GM21786 (cell line): Measurements from ENCODE around the gene DACH1.

ENCODE experiments used
- ATAC-seq: cut with Tn5 transposase; IDR thresholded peaks from one replicate; pipeline ENCODE4 v1.9.1; 2021; ENCODE audit not compliant: unreplicated experiment

The DACH1 gene

DNA sequence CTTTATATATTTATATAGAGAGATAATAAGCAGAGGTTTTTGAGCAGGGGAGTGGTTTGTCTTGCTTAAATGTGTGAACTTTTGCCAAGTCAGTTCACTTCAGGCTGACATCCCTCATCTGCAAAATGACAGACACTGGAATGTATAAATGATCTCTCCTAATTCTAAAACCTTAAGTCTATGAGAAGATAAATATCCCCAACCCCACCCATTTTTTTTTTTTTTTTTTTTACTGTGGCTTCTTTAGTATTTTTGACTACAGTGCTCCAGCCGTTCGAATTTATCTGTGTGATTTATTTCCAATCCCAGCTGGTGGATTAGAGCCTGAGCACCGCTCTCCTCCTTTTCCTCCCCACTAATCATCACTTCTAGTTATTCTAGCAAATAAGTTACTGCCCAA, 234.8 kb downstream of the DACH1 start:
- ATAC-seq: no peak

DNA sequence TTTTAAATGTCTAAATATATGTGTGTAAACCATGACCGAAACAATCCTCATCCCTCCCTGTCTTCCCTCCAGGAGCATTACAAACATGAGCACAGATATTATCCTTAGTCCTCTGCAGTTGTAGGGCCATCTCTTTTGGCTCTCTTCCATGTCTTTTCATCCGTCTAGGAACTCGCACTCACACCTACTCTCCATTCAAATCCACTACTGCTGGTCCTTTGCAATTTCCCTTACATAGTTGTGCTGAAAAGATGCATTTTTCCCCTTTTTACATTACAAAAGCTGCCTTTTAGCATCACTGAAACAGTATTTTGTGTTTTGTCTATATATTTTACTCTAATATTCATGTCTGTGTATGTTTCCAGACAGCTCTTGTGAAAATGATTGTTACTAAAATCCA, 237.8 kb downstream of the DACH1 start:
- ATAC-seq: no peak

DNA sequence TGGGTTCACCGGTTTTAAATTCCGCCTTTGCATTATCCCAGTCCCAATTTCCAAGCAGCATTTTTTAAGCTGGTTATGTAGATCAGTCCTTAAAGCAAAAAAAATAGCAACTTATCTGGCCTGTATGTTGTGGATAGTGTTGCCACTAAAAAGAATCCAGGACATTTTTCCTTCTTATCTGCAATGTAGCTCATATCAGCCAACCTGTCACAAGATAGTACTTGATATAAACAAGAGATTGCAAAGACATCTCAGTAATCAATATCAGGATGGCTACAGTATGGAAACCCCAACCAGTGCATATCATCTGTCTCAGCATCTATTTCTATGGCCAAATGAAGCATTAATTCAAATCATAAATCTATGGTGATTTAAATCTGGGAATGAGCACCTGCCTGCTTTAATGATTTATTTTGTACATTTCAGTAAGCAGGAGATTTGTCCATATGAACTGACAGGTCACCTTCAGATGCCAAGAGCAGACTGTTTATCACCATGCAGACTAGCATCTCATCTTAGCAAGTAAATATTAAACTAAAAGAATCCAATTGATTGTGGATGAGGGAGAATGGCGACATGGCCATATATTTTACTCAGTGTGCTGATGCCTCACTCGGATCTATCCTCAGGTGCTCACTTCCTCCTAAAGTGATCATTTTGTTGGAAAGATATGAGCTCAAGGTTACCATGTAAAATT, 240.4 kb downstream of the DACH1 start:
- ATAC-seq: no peak

GRCh38 chr13:71625694-71626093, 241.3 kb downstream of the DACH1 start:
- ATAC-seq: no peak

- no peak for ATAC-seq
Observed at GRCh38 chr13:71624653-71625600, 242.1 kb downstream of the DACH1 start.

- ATAC-seq: no peak
Observed at GRCh38 chr13:71621174-71622124, 245.6 kb downstream of the DACH1 start.

- no peak for ATAC-seq
Observed at GRCh38 chr13:71619096-71619495, 247.9 kb downstream of the DACH1 start.

DNA sequence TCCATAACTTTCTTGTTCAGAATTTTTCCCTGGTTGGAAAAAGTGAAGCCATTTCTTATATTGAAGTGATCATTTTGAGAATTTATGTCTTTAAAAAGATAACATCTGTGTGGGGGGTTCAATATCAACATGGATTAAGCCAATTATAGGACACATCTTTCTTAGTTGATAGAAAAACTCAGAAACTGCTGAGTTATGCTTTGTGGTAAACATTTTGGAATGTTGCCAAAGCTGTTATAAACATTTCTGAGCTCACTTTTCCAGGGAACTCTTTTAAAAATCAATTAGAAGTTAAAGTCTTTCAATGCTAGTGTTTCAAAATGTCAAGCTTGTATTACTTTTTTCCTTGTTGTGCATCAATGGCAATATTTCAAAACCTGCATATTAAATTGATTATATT, 248.8 kb downstream of the DACH1 start:
- ATAC-seq: no peak

DNA sequence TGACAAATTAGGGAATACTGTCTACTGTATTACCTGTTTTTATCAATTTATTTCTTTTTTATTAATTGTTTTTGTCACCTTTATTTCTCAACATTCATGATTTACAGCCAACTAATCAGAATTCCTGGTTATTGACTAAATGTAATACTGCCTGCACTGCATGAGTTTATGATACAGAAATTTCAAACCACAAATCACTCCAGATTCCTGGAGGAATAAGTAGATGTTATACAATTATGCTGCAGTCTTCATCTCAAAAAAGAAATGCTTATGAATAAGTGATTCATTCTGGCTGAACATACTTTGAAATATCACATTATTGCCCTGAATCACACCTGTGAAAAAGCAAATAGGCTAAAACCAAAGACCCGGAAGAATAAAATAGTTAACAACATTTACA, 249.7 kb downstream of the DACH1 start:
- ATAC-seq: no peak

- ATAC-seq: no peak
Observed at GRCh38 chr13:71613066-71613745, 253.8 kb downstream of the DACH1 start.

- ATAC-seq: no peak
Observed at GRCh38 chr13:71611292-71611691, 255.7 kb downstream of the DACH1 start.

GRCh38 chr13:71610876-71611275, 256.1 kb downstream of the DACH1 start:
- ATAC-seq: no peak

DNA sequence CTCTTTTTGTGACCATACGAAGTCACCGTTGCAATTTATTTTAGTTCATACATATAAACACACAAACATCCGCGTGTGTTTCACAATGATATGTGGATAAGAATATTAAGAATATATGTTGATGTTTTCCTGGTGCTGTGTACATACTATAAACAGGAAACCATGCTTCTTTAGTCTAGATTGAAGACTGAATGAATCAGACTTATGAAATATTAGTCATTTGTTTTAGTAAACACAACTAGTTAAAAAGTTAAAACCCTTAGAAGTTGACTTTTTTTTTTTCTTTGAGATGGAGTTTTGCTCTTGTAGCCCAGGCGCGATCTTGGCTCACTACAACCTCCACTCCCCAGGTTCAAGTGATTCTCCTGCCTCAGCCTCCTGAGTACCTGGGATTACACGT, 257.7 kb downstream of the DACH1 start:
- ATAC-seq: no peak

DNA sequence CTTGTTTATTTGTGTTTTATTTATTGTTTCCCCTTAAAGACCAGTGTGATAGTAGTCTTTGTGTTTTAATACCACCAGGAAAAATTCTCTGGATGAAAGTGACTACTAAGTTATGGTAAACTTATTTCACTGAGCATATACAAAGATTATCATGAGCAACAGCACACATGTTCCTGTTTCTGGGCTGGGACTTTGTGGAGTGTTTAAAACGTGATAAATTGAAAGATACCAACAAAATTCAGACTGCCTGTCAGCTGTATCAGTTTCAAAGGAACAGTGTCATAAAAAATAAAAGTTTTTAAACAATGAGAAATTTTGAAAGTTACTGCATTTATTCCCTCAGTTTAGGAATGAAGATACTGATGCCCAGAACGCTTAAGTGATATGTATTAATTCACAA, 259.4 kb downstream of the DACH1 start:
- no peak for ATAC-seq

DNA sequence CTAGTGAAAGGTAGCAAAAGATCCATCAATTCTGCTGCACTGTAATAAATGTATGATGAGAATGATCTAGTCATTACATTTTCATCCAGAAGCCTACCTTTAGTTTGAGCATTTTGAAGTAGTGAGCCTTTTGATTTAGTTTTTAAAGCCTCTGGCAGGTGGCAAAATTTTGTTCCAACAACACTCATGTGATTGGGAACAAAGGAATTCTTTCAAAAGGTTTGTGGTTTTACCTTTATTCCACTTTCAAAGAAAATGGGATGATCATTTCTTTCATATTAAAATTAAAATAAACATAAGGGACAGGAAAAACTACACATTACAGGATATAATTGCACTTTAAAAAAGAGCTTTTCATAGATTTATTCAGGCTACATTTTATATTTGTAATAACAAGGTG, 260.2 kb downstream of the DACH1 start:
- no peak for ATAC-seq

- ATAC-seq: no peak
Observed at GRCh38 chr13:71605744-71606143, 261.3 kb downstream of the DACH1 start.

- ATAC-seq: no peak
Observed at GRCh38 chr13:71603255-71603654, 263.7 kb downstream of the DACH1 start.

DNA sequence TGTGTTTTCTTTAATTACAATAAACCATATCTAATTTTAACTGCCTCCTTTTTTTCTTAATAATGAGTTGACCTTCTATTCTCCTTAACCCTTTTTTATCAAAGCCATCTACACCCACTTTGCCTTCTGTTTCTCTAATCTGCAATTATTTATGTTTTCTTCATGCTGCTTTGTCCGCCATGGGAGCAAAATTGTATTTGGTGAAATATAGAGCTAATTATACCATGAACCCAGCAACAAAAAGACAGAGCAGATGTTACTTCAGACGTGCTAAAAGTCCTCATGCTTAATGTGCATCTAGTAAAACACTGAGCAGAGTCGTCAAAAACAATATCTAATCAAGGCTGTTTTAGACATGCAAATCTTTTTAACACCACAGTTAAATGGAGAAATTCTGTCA, 264.7 kb downstream of the DACH1 start:
- no peak for ATAC-seq

GRCh38 chr13:71597150-71597549, 269.9 kb downstream of the DACH1 start:
- no peak for ATAC-seq

DNA sequence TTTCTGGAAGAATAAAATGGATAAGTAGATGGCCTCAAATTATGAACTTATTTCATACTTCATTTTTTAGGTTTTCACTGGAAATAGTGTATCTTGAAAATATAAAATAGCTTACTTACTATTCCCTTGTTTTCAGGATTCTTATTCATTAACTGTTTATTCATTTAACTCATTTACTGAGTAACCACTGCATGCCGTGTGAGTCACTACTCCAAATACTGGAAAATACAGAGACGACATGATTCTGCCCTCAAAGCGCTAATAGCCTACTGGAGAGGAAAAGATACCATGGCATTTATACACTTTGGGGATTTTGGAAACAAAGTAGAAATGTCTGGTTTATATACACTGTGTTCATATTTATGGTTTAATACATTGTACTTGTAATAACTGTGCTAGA, 270.9 kb downstream of the DACH1 start:
- ATAC-seq: no peak

DNA sequence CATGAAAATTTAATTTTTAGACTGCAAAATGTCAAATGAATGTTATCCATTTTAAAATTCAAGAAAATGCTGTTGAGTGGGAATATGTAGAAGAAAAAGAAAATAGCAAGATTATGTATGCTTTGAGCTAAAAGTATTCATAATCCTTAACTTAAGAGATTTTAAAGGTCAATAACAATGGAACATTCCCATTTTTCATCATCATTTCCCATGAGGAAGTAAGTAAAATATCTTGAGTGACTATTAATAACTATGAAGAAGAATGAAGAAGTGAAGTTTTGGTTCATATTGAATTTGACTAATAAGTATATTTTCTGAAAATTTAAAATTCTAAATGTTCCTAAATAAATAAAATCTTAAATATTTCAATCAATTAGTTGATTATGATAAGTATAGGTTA, 273.4 kb downstream of the DACH1 start:
- ATAC-seq: no peak
